Measurements from ENCODE around the gene GAS2L2.
"Not testable (repeated sequence)": the region's sequence is repeated elsewhere in the genome, so short reads cannot be mapped to it uniquely, and the experiment has no call there.

The GAS2L2 gene

GRCh38 chr17:35730400-35731005 lies 22.5 kb downstream of the GAS2L2 start:
- DNase-seq (ENCODE audit: low read depth in 2 of 3, low spot score in 1 of 3), result no peak

- DNase-seq (ENCODE audit: low read depth in 2 of 3, low spot score in 1 of 3), result no peak
Measured at GRCh38 chr17:35729405-35729833, 23.6 kb downstream of the GAS2L2 start.

GRCh38 chr17:35728551-35728950 lies 24.5 kb downstream of the GAS2L2 start:
- DNase-seq (ENCODE audit: low read depth in 2 of 3, low spot score in 1 of 3), result no peak

GRCh38 chr17:35727635-35728034 lies 25.4 kb downstream of the GAS2L2 start:
- no peak for DNase-seq (ENCODE audit: low read depth in 2 of 3, low spot score in 1 of 3)

- DNase-seq (ENCODE audit: low read depth in 2 of 3, low spot score in 1 of 3), result no peak
Measured at GRCh38 chr17:35726953-35727460, 26.0 kb downstream of the GAS2L2 start.

- no peak for DNase-seq (ENCODE audit: low read depth in 2 of 3, low spot score in 1 of 3)
Measured at GRCh38 chr17:35726127-35726952, 26.7 kb downstream of the GAS2L2 start.

GRCh38 chr17:35725802-35726126 lies 27.3 kb downstream of the GAS2L2 start:
- DNase-seq (ENCODE audit: low read depth in 2 of 3, low spot score in 1 of 3), result no peak

GRCh38 chr17:35725058-35725457 lies 28.0 kb downstream of the GAS2L2 start:
- no peak for DNase-seq (ENCODE audit: low read depth in 2 of 3, low spot score in 1 of 3)

- no peak for DNase-seq (ENCODE audit: low read depth in 2 of 3, low spot score in 1 of 3)
Measured at GRCh38 chr17:35723735-35724134, 29.3 kb downstream of the GAS2L2 start.

GRCh38 chr17:35717475-35717874 lies 35.6 kb downstream of the GAS2L2 start:
- DNase-seq (ENCODE audit: low read depth in 2 of 3, low spot score in 1 of 3), result no peak

- DNase-seq (ENCODE audit: low read depth in 2 of 3, low spot score in 1 of 3), result no peak
Measured at GRCh38 chr17:35716897-35717465, 36.1 kb downstream of the GAS2L2 start.

GRCh38 chr17:35716173-35716572 lies 36.9 kb downstream of the GAS2L2 start:
- no peak for DNase-seq (ENCODE audit: low read depth in 2 of 3, low spot score in 1 of 3)

- no peak for DNase-seq (ENCODE audit: low read depth in 2 of 3, low spot score in 1 of 3)
Measured at GRCh38 chr17:35715416-35715815, 37.6 kb downstream of the GAS2L2 start.

- DNase-seq (ENCODE audit: low read depth in 2 of 3, low spot score in 1 of 3), result no peak
Measured at GRCh38 chr17:35714988-35715387, 38.1 kb downstream of the GAS2L2 start.

GRCh38 chr17:35713069-35713728 lies 39.8 kb downstream of the GAS2L2 start:
- no peak for DNase-seq (ENCODE audit: low read depth in 2 of 3, low spot score in 1 of 3)

GRCh38 chr17:35710950-35711349 lies 42.1 kb downstream of the GAS2L2 start:
- DNase-seq (ENCODE audit: low read depth in 2 of 3, low spot score in 1 of 3), result no peak

- no peak for DNase-seq (ENCODE audit: low read depth in 2 of 3, low spot score in 1 of 3)
Measured at GRCh38 chr17:35709874-35710273, 43.2 kb downstream of the GAS2L2 start.

- no peak for DNase-seq (ENCODE audit: low read depth in 2 of 3, low spot score in 1 of 3)
Measured at GRCh38 chr17:35708951-35709350, 44.1 kb downstream of the GAS2L2 start.

- DNase-seq (ENCODE audit: low read depth in 2 of 3, low spot score in 1 of 3), result no peak
Measured at GRCh38 chr17:35708149-35708548, 44.9 kb downstream of the GAS2L2 start.

GRCh38 chr17:35705705-35706104 lies 47.3 kb downstream of the GAS2L2 start:
- no peak for DNase-seq (ENCODE audit: low read depth in 2 of 3, low spot score in 1 of 3)

- DNase-seq (ENCODE audit: low read depth in 2 of 3, low spot score in 1 of 3), result no peak
Measured at GRCh38 chr17:35705230-35705629, 47.8 kb downstream of the GAS2L2 start.

- DNase-seq (ENCODE audit: low read depth in 2 of 3, low spot score in 1 of 3), result not testable (repeated sequence)
Measured at GRCh38 chr17:35703308-35703707, 49.7 kb downstream of the GAS2L2 start.

All from stimulated activated CD4-positive, alpha-beta T cell treated with anti-CD3 and anti-CD28 coated beads, Interleukin-12 subunit alpha, Interleukin-12 subunit beta, amount 100 ng/mL, for 48 hours (primary cell).